ENCODE data around the gene DDX24. TPM values are rescaled to one million over a fixed set of nuclear protein-coding genes. Genes with fewer than 3 reads are reported as not detected.

DDX24 gene
- total and polyA plus RNA-seq, 2 of the 8 experiments (the other 6 are each of a cell fraction or from before 2014, with no cell fraction given): 89.0 to 201 TPM

DNA sequence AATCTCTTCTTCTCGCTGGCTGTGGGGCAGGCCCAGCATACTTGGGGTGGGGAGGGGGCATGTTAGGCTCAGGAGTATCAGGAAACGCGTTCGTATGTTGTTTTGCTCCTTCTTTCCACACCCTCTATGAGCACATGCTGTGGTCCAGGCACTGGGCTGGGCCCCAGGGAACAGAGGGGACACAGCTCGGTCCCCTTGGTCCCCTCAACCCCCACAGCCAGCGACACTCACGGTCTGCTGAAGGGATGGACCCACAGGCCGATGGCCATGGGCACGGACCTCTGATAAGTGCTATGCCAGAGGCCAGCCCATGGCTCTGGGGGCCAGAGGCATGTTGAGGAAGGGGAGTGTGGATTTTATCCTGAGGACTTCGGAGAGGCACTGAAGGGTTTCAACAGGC, 35.7 kb upstream of the DDX24 start (continued):
- TF ChIP-seq CHD7 (IDR thresholded peaks at IDR 0.05; ENCODE audit: insufficient replicate concordance, low read length) (no peak), CTBP2 (IDR thresholded peaks at IDR 0.05; ENCODE audit: borderline replicate concordance, insufficient read depth, insufficient read length, low read length) (no peak), TBP (IDR thresholded peaks at IDR 0.05; ENCODE audit: low read depth, low read length) (no peak), SP2 (IDR thresholded peaks at IDR 0.05; ENCODE audit: low read length) (no peak), JUN (IDR thresholded peaks at IDR 0.05; ENCODE audit: low read depth, low read length) (no peak), ATF3 (IDR thresholded peaks at IDR 0.05; ENCODE audit: insufficient read depth, low read depth, low read length) (no peak), CHD1 (IDR thresholded peaks at IDR 0.05; ENCODE audit: low read depth, low read length) (no peak), CEBPB (IDR thresholded peaks at IDR 0.05; ENCODE audit: low read depth, low read length) (no peak), BACH1 (IDR thresholded peaks at IDR 0.05; ENCODE audit: low read length) (no peak)
